ENCODE results near the gene TRPM8. TPM values are rescaled to one million over a fixed set of nuclear protein-coding genes. Genes with fewer than 3 reads are reported as not detected.
"Not testable (repeated sequence)": the region's sequence is repeated elsewhere in the genome, so short reads cannot be mapped to it uniquely, and the experiment has no call there.

The TRPM8 gene
- total RNA-seq, 1 donor from 2014 or later, result not detected

GRCh38 chr2:233968556-233968955, 51.4 kb downstream of the TRPM8 start:
- Histone ChIP-seq H3K36me3 (no peaks in the 10 kb centered on the region), H3K4me3 (no peak overlapping the region), H3K27ac (no peak overlapping the region), H3K4me1 (no peaks in the 10 kb centered on the region), H3K9me3 (no peaks in the 10 kb centered on the region), H3K27me3 (no peaks in the 10 kb centered on the region)
- intact Hi-C loops (cut with DNase I), result no loop called here
- TF ChIP-seq, protein P1, sequence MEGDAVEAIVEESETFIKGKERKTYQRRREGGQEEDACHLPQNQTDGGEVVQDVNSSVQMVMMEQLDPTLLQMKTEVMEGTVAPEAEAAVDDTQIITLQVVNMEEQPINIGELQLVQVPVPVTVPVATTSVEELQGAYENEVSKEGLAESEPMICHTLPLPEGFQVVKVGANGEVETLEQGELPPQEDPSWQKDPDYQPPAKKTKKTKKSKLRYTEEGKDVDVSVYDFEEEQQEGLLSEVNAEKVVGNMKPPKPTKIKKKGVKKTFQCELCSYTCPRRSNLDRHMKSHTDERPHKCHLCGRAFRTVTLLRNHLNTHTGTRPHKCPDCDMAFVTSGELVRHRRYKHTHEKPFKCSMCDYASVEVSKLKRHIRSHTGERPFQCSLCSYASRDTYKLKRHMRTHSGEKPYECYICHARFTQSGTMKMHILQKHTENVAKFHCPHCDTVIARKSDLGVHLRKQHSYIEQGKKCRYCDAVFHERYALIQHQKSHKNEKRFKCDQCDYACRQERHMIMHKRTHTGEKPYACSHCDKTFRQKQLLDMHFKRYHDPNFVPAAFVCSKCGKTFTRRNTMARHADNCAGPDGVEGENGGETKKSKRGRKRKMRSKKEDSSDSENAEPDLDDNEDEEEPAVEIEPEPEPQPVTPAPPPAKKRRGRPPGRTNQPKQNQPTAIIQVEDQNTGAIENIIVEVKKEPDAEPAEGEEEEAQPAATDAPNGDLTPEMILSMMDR (IDR thresholded peaks at IDR 0.05), result no peak
- DNase-seq (ENCODE audit: low spot score in 2 of 2), result no peak

- H3K36me3 ChIP-seq; H3K27ac ChIP-seq; H3K4me1 ChIP-seq; H3K4me3 ChIP-seq; DNase-seq (ENCODE audit: low spot score in 2 of 2); H3K9me3 ChIP-seq; H3K27me3 ChIP-seq; intact Hi-C loops (cut with DNase I): not testable (repeated sequence)
Observed at GRCh38 chr2:233972460-233972859, 55.3 kb downstream of the TRPM8 start.

DNA sequence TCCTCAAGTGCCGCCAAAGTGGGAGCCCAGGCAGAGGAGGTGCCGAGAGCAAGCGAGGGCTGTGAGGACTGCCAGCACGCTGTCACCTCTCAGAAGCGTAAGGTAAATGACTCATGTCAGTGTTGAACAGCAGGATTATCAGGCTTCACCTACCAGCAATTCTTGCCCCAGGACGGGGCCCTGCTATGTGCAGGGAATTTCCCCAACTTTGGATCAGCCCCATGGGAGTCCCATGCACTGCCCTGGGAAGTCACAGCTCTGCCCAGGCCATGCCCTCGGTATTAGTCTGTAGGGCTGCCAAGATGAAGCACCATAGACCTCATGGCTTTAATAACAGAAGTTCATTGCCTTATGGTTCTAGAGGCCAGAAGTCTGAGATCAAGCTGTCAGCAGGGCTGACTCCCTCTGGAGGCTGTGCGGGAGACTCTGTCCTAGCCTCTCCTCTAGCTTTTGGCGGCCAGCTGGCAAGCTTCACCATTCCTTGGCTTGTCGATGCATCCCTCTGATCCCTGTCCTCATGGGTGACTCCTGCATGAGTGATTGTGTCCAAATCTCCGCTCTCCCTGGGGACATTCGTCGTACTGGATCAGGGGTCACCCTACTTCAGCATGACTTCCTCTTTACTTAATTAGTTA, 55.9 kb downstream of the TRPM8 start:
- no peak for DNase-seq (ENCODE audit: low spot score in 2 of 2)
- Histone ChIP-seq H3K27me3 (no peaks in the 10 kb centered on the region), H3K4me1 (no peaks in the 10 kb centered on the region), H3K36me3 (no peaks in the 10 kb centered on the region), H3K4me3 (no peak overlapping the region), H3K27ac (no peak overlapping the region), H3K9me3 (no peaks in the 10 kb centered on the region)
- intact Hi-C loops (cut with DNase I), result no loop called here
- TF ChIP-seq, protein P1 (IDR thresholded peaks at IDR 0.05), result no peak

GRCh38 chr2:233973786-233974185, 56.6 kb downstream of the TRPM8 start:
- H3K4me1 ChIP-seq, result no peaks in the 10 kb centered on the region
- intact Hi-C loops (cut with DNase I), result no loop called here
- DNase-seq (ENCODE audit: low spot score in 2 of 2), result no peak
- no peaks in the 10 kb centered on the region for H3K36me3 ChIP-seq
- H3K27me3 ChIP-seq, result no peaks in the 10 kb centered on the region
- no peak overlapping the region for H3K27ac ChIP-seq
- TF ChIP-seq, protein P1 (IDR thresholded peaks at IDR 0.05), result no peak
- H3K9me3 ChIP-seq, result no peaks in the 10 kb centered on the region
- no peak overlapping the region for H3K4me3 ChIP-seq

DNA sequence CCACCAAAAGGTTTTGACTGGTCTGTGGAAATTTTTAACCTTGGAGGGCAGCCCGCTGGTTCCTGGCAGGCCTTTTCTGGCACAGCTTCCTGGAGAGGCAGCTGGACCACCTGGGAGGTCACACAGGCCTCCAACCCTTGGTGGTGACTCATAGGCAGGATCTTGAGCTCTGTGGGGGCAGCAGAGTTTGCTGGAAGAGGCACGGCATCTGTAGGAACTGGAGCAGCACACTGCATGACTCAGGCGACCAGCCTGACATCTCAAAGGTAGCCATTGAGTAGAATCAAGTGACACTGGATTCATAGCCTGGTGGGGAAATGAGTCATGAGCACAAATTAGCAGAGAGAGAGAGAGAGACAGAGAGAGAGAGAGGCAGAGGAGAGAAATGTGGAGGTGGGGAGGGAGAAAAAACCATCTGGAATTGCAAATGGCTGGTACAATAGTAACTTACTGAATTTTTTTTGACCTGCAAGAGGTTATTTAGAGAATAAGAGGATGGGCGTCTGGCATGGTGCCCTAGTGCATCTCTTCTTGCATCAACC, 57.4 kb downstream of the TRPM8 start:
- Histone ChIP-seq H3K4me3 (no peak overlapping the region), H3K4me1 (no peaks in the 10 kb centered on the region), H3K36me3 (no peaks in the 10 kb centered on the region), H3K9me3 (no peaks in the 10 kb centered on the region), H3K27me3 (no peaks in the 10 kb centered on the region), H3K27ac (no peak overlapping the region)
- TF ChIP-seq, protein P1 (IDR thresholded peaks at IDR 0.05), result no peak
- intact Hi-C loops (cut with DNase I), result loop anchor here (5.0 kb wide), 1 partner anchor 533 kb away; no protein-coding TSS in a partner anchor
- DNase-seq (ENCODE audit: low spot score in 2 of 2), result no peak

DNA sequence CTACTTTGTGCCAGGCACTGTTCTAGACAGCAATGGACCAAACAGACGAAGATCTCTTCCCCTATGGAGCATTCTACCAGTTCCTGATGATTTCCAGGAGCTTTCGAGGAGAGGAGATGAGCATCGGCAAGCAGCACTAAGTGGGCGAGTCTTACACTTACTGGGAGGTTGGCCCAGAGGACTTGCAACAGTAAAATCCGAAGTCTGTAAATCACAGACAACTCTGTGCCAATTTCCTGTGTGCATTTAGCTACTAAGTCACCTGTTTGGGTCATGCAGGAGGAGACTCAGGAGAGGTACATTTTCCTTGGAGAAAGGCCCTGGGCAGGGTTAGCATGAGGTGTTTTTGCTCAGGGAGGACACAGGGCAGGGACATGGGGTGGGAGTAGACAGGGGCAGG, 58.9 kb downstream of the TRPM8 start:
- TF ChIP-seq, protein P1 (IDR thresholded peaks at IDR 0.05), result no peak
- no peaks in the 10 kb centered on the region for H3K36me3 ChIP-seq
- intact Hi-C loops (cut with DNase I), result loop anchor here (5.0 kb wide), 1 partner anchor 531 kb away; no protein-coding TSS in a partner anchor

More for the DNA sequence above, 58.9 kb downstream of the TRPM8 start:
- DNase-seq (ENCODE audit: low spot score in 2 of 2), result no peak
- Histone ChIP-seq H3K4me1 (no peaks in the 10 kb centered on the region), H3K27me3 (no peaks in the 10 kb centered on the region), H3K27ac (no peak overlapping the region), H3K4me3 (no peak overlapping the region), H3K9me3 (no peaks in the 10 kb centered on the region)

Measured in ascending aorta (tissue), 2 donors.